Measurements from ENCODE around the gene DBF4. TPM values are rescaled to one million over a fixed set of nuclear protein-coding genes. Genes with fewer than 3 reads are reported as not detected.

DBF4 gene
- 25.8 to 33.1 TPM (median 26.9 TPM) in 5 replicates for total RNA-seq (2022; extraction: Qiagen RNA extraction; ENCODE audit: low read depth)

GRCh38 chr7:87876040-87876868 lies at the start of gene DBF4, which contains the start of gene SLC25A40:
Gene DBF4 (plus strand): TSS chr7:87876493. CDS start chr7:87876733, 240 bp downstream.
Gene SLC25A40 (minus strand): TSS chr7:87876360. CDS start chr7:87858727, 17,633 bp downstream.

GRCh38 chr7:87933953-87934698 lies 57.8 kb downstream of the DBF4 start, which contains the start of gene ADAM22:
Gene ADAM22 (plus strand): TSS chr7:87934251. CDS start chr7:87934466, 215 bp downstream.

Other genes with a start within 250 kb of the DBF4 start
- gene RUNDC3B, start 248.1 kb upstream of the DBF4 start, total RNA-seq (2022; extraction: Qiagen RNA extraction; ENCODE audit: low read depth), result not detected in 5 replicates
- gene SLC25A40, start 133 bp upstream of the DBF4 start, total RNA-seq (2022; extraction: Qiagen RNA extraction; ENCODE audit: low read depth), result 4.5 to 7.8 TPM (median 6.6 TPM) in 5 replicates
- gene ADAM22, start 57.8 kb downstream of the DBF4 start, total RNA-seq (2022; extraction: Qiagen RNA extraction; ENCODE audit: low read depth), result 0.12 to 0.43 TPM (median 0.21 TPM) in 5 replicates

Measured in A549 treated with GW870086 at 1 μM for 4 hours (cell line).